AG04450 (cell line): ENCODE results near the gene CSNK1G1. TPM values are rescaled to one million over a fixed set of nuclear protein-coding genes. Genes with fewer than 3 reads are reported as not detected.

Experiments used
- CTCF ChIA-PET: fragments of 300-600, 350-600 bp; formaldehyde crosslinking; extraction: SDS; loops from one replicate; lab custom pipeline; 2022; ENCODE audit warnings: antibody characterized with exemption, inconsistent platforms; lab: Charles Lee
- POLR2A ChIA-PET: fragments of 350-600 bp; formaldehyde crosslinking; extraction: SDS; loops from one replicate; lab custom pipeline; 2021; ENCODE audit warnings: antibody characterized with exemption, inconsistent platforms; lab: Yijun Ruan, JAX
- DNase-seq: peaks from one replicate; pipeline ENCODE4 v3.0.0-alpha.2; 2011; ENCODE audit warnings: low read depth, low spot score
- H3K27ac ChIP-seq: one replicate; pipeline ENCODE4 v1.5.1; 2012; ENCODE audit warnings: low read depth, low read length, control low read depth
- H3K27me3 ChIP-seq: one replicate; pipeline ENCODE4 v1.6.0; 2012; ENCODE audit warnings: low read length; ENCODE audit not compliant: control insufficient read depth, insufficient read depth
- H3K4me3 ChIP-seq: 2 replicates; pipeline ENCODE4 v1.5.1; 2011; ENCODE audit warnings: mild to moderate bottlenecking, low read depth, low read length, control low read depth
- H3K9me3 ChIP-seq: 2 replicates; pipeline ENCODE4 v1.5.1; 2012; ENCODE audit warnings: low read length; ENCODE audit not compliant: control insufficient read depth, insufficient read depth
- CTCF ChIP-seq: IDR thresholded peaks from 2 replicates; pipeline ENCODE4 v1.5.1; 2011; ENCODE audit warnings: low read depth, low read length, control low read depth, inconsistent platforms
- polyA plus RNA-seq: library from polyadenylated mRNA; depleted of rRNA; stranded (reverse); fragments of >200 nt; gene quantifications from 2 replicates; pipeline ENCODE4 v1.2.3, GENCODE V29; 2011

The CSNK1G1 gene
- polyA plus RNA-seq, 1 experiment: 24.3 TPM

- no peak overlapping the region for H3K27ac ChIP-seq
- CTCF ChIA-PET: no interaction called here
- POLR2A ChIA-PET: interaction anchor here (0.7 kb wide), 3 partner anchors 14 to 487 kb away, joined by 3 to 10 read pairs (median 5); no protein-coding TSS in a partner anchor
- H3K9me3 ChIP-seq: no peaks in the 10 kb centered on the region
- H3K27me3 ChIP-seq: no peaks in the 10 kb centered on the region
- H3K4me3 ChIP-seq: no peak overlapping the region
- DNase-seq: no peak
- no peak for TF ChIP-seq CTCF
Measured at GRCh38 chr15:64369078-64369607, 13.2 kb upstream of the CSNK1G1 start.

- Histone ChIP-seq H3K27ac (no peak overlapping the region), H3K27me3 (no peaks in the 10 kb centered on the region), H3K9me3 (no peaks in the 10 kb centered on the region), H3K4me3 (no peak overlapping the region)
- DNase-seq: no peak
- POLR2A ChIA-PET: no interaction called here
- CTCF ChIA-PET: interaction anchor here (1.3 kb wide), 1 partner anchor 151 kb away, joined by 3 read pairs; no protein-coding TSS in a partner anchor
- no peak for TF ChIP-seq CTCF
Measured at GRCh38 chr15:64361259-64361658, 5.3 kb upstream of the CSNK1G1 start.

GRCh38 chr15:64356710-64357040, 702 bp upstream of the CSNK1G1 start:
- ChIA-PET POLR2A (interaction anchor here (1.0 to 1.7 kb wide), 2 partner anchors 12 to 31 kb away, joined by 5 read pairs; partner anchors contain the start of gene TRIP4), CTCF (interaction anchor here (0.7 to 1.4 kb wide), 6 partner anchors 31 to 179 kb away, joined by 3 to 12 read pairs (median 4); no protein-coding TSS in a partner anchor)
- Histone ChIP-seq H3K27me3 (no peaks in the 10 kb centered on the region), H3K27ac (peak overlapping the region; percentile 47), H3K9me3 (no peaks in the 10 kb centered on the region), H3K4me3 (peak overlapping the region; percentile 98)
- no peak for TF ChIP-seq CTCF
- no peak for DNase-seq

- ChIA-PET CTCF (interaction anchor here (0.5 to 1.4 kb wide), 11 partner anchors 8 to 203 kb away, joined by 3 to 12 read pairs (median 4); no protein-coding TSS in a partner anchor), POLR2A (interaction anchor here (0.6 to 1.7 kb wide), 3 partner anchors 11 to 32 kb away, joined by 5 to 10 read pairs (median 5); partner anchors contain the start of gene TRIP4)
- TF ChIP-seq CTCF: no peak
Measured at GRCh38 chr15:64355348-64355943, 527 bp downstream of the CSNK1G1 start.

More at GRCh38 chr15:64355348-64355943, 527 bp downstream of the CSNK1G1 start:
- H3K27me3 ChIP-seq: no peaks in the 10 kb centered on the region
- peak overlapping the region; percentile 65 for H3K27ac ChIP-seq
- DNase-seq: no peak
- H3K9me3 ChIP-seq: no peaks in the 10 kb centered on the region
- H3K4me3 ChIP-seq: peak overlapping the region; percentile 98
